Sigmoid colon (tissue), 4 donors: ENCODE results near the gene GMEB2.

Source experiments
- EP300 ChIP-seq, 4 donors: sonication (generic); formaldehyde crosslinking; IDR thresholded peaks; one replicate each; pipeline ENCODE4 v1.6.1; 2017; ENCODE audit warnings: antibody characterized with exemption in 4 of 4
- POLR2A ChIP-seq, 2 donors: fragments of 450-650 bp; IDR thresholded peaks; one replicate each; pipeline ENCODE4 v1.6.1; 2016; ENCODE audit warnings: antibody characterized with exemption in 2 of 2, mild to moderate bottlenecking in 2 of 2, moderate library complexity in 2 of 2
- TF ChIP-seq, protein P1 (sequence below), 4 experiments: fragments of 450-650 bp in 3 of 4; fragments of 200-600 bp in 1 of 4; IDR thresholded peaks; one replicate each; pipeline ENCODE4 v1.5.1; 2016 to 2019; ENCODE audit warnings: antibody characterized with exemption in 4 of 4, mild to moderate bottlenecking in 3 of 4, moderate library complexity in 2 of 4

GRCh38 chr20:63572788-63573646, 53.9 kb downstream of the GMEB2 start:
- TF ChIP-seq, protein P1, sequence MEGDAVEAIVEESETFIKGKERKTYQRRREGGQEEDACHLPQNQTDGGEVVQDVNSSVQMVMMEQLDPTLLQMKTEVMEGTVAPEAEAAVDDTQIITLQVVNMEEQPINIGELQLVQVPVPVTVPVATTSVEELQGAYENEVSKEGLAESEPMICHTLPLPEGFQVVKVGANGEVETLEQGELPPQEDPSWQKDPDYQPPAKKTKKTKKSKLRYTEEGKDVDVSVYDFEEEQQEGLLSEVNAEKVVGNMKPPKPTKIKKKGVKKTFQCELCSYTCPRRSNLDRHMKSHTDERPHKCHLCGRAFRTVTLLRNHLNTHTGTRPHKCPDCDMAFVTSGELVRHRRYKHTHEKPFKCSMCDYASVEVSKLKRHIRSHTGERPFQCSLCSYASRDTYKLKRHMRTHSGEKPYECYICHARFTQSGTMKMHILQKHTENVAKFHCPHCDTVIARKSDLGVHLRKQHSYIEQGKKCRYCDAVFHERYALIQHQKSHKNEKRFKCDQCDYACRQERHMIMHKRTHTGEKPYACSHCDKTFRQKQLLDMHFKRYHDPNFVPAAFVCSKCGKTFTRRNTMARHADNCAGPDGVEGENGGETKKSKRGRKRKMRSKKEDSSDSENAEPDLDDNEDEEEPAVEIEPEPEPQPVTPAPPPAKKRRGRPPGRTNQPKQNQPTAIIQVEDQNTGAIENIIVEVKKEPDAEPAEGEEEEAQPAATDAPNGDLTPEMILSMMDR (IDR thresholded peaks at IDR 0.05) = no peak
- TF ChIP-seq POLR2A (IDR thresholded peaks at IDR 0.05) = no peak
- no peak for TF ChIP-seq EP300 (IDR thresholded peaks at IDR 0.05)
